ENCODE measurements around the gene DIAPH2. TPM values are rescaled to one million over a fixed set of nuclear protein-coding genes. Genes with fewer than 3 reads are reported as not detected.

Gene DIAPH2
- total and polyA plus RNA-seq, 10 donors = 2.5 to 32.1 (median 17.7) TPM

GRCh38 chrX:97400492-97400891 is 715.9 kb downstream of the DIAPH2 start:
- no peaks in the 10 kb centered on the region for H3K4me1 ChIP-seq
- DNase-seq = no peak
- intact Hi-C loops (cut with DNase I; ENCODE audit: low total_unique reads) = no loop called here
- H3K36me3 ChIP-seq = no peaks in the 10 kb centered on the region
- no peak overlapping the region for H3K27ac ChIP-seq
- TF ChIP-seq CTCF (IDR thresholded peaks at IDR 0.05 in 8 of 11, conservative IDR thresholded peaks at IDR 0.05 in 3 of 11) (no peak), POLR2AphosphoS5 (IDR thresholded peaks at IDR 0.05) (no peak), POLR2A (IDR thresholded peaks at IDR 0.05) (no peak)
- no peaks in the 10 kb centered on the region for H3K9me3 ChIP-seq
- no peaks in the 10 kb centered on the region for H3K27me3 ChIP-seq (replicated peaks in 1 of 7)
- H3K4me3 ChIP-seq = no peak overlapping the region

- Histone ChIP-seq H3K9me3 (no peaks in the 10 kb centered on the region), H3K27ac (no peak overlapping the region), H3K4me1 (no peaks in the 10 kb centered on the region), H3K36me3 (no peaks in the 10 kb centered on the region), H3K27me3 (replicated peaks in 1 of 7) (no peaks in the 10 kb centered on the region), H3K4me3 (no peak overlapping the region)
- 43 to 78% (median 54%) methylated on average over 2 of the region's 2 CpGs for WGBS, 5 donors
- intact Hi-C loops (cut with DNase I; ENCODE audit: low total_unique reads) = no loop called here
- DNase-seq = no peak
- no peak for TF ChIP-seq POLR2AphosphoS5 (IDR thresholded peaks at IDR 0.05)
- no peak for TF ChIP-seq POLR2A (IDR thresholded peaks at IDR 0.05)
- no peak for TF ChIP-seq CTCF (IDR thresholded peaks at IDR 0.05 in 8 of 11, conservative IDR thresholded peaks at IDR 0.05 in 3 of 11)
Measured at GRCh38 chrX:97401154-97401553, 716.5 kb downstream of the DIAPH2 start.

GRCh38 chrX:97401586-97402136 is 717.0 kb downstream of the DIAPH2 start:
- intact Hi-C loops (cut with DNase I; ENCODE audit: low total_unique reads) = no loop called here
- Histone ChIP-seq H3K4me1 (no peaks in the 10 kb centered on the region), H3K9me3 (no peaks in the 10 kb centered on the region), H3K27me3 (replicated peaks in 1 of 7) (no peaks in the 10 kb centered on the region), H3K36me3 (no peaks in the 10 kb centered on the region), H3K27ac (peak overlapping the region in 1 of 8 donors; percentile 7), H3K4me3 (no peak overlapping the region)
- DNase-seq = no peak
- TF ChIP-seq CTCF (IDR thresholded peaks at IDR 0.05 in 8 of 11, conservative IDR thresholded peaks at IDR 0.05 in 3 of 11) (no peak), POLR2A (IDR thresholded peaks at IDR 0.05) (no peak), POLR2AphosphoS5 (IDR thresholded peaks at IDR 0.05) (no peak)

- intact Hi-C loops (cut with DNase I; ENCODE audit: low total_unique reads) = no loop called here
- Histone ChIP-seq H3K36me3 (no peaks in the 10 kb centered on the region), H3K4me1 (no peaks in the 10 kb centered on the region), H3K27ac (no peak overlapping the region), H3K4me3 (no peak overlapping the region), H3K9me3 (no peaks in the 10 kb centered on the region), H3K27me3 (replicated peaks in 1 of 7) (no peaks in the 10 kb centered on the region)
- no peak for DNase-seq
- TF ChIP-seq POLR2A (IDR thresholded peaks at IDR 0.05) = no peak
- no peak for TF ChIP-seq POLR2AphosphoS5 (IDR thresholded peaks at IDR 0.05)
- no peak for TF ChIP-seq CTCF (IDR thresholded peaks at IDR 0.05 in 8 of 11, conservative IDR thresholded peaks at IDR 0.05 in 3 of 11)
Measured at GRCh38 chrX:97402333-97402732, 717.7 kb downstream of the DIAPH2 start.

All from spleen (tissue), 11 donors.